Peyer's patch (tissue), 4 donors: ENCODE measurements around the gene COPG2.

Experiments
- CTCF ChIP-seq, 6 experiments: fragments of 450-650 bp in 4 of 6; fragments of 200-600 bp in 2 of 6; sonication (generic) in 1 of 6; IDR thresholded peaks; one replicate each; pipeline ENCODE4 v1.5.1; 2017 to 2019; ENCODE audit warnings: antibody characterized with exemption in 6 of 6, mild to moderate bottlenecking in 3 of 6, moderate library complexity in 1 of 6
- POLR2A ChIP-seq, 2 donors: fragments of 450-650 bp; IDR thresholded peaks; one replicate each; pipeline ENCODE4 v1.5.1; 2017; ENCODE audit warnings: antibody characterized with exemption in 2 of 2, mild to moderate bottlenecking in 2 of 2, moderate library complexity in 2 of 2

GRCh38 chr7:130468612-130469011 is 199.9 kb downstream of the COPG2 start:
- TF ChIP-seq CTCF (IDR thresholded peaks at IDR 0.05) (no peak), POLR2A (IDR thresholded peaks at IDR 0.05) (no peak)
